Cardiac muscle cell (in vitro differentiated cells and primary cell): ENCODE measurements around the gene FAM8A1. TPM values are rescaled to one million over a fixed set of nuclear protein-coding genes. Genes with fewer than 3 reads are reported as not detected.
A peak's percentile ranks its signal among the peaks of the same experiment; 100 is the strongest.

Experiments used
- DNase-seq, 2 donors: peaks; one replicate each; pipeline versions ENCODE4 v3.0.0 to v3.0.0-alpha.2; 2010 to 2017; ENCODE audit warnings: low read depth in 1 of 2, low spot score in 1 of 2
- H3K27ac ChIP-seq: fragments of 200-600 bp; sonication (generic); 2 replicates; pipeline ENCODE4 v1.5.1; 2016
- H3K27me3 ChIP-seq: fragments of 200-600 bp; sonication (generic); 2 replicates; pipeline ENCODE4 v1.6.0; 2016; ENCODE audit warnings: control low read depth
- H3K36me3 ChIP-seq: fragments of 200-600 bp; sonication (generic); 2 replicates; pipeline ENCODE4 v1.5.1; 2016; ENCODE audit warnings: control low read depth
- H3K4me1 ChIP-seq: fragments of 200-600 bp; sonication (generic); 2 replicates; pipeline ENCODE4 v1.8.1; 2017; ENCODE audit warnings: low read depth, mild to moderate bottlenecking, mixed run types
- H3K4me3 ChIP-seq: fragments of 200-600 bp; sonication (generic); 2 replicates; pipeline ENCODE4 v1.5.1; 2016; ENCODE audit warnings: mild to moderate bottlenecking
- H3K9me3 ChIP-seq: fragments of 200-600 bp; sonication (generic); 2 replicates; pipeline ENCODE4 v1.5.1; 2017; ENCODE audit warnings: low read depth, mild to moderate bottlenecking, control low read depth
- polyA plus RNA-seq: library from polyadenylated mRNA; unstranded; fragments of >200 nt; fragmentation: Nextera tagmentation; extraction: Ambion mirVana; gene quantifications from 2 replicates; pipeline ENCODE4 v1.2.1, GENCODE V29; 2016
- total RNA-seq: library from RNA; depleted of rRNA; stranded (reverse); fragments of >200 nt; gene quantifications from 2 replicates; pipeline ENCODE4 v1.2.3, GENCODE V29; 2016
- TF ChIP-seq, protein P1 (sequence below): IDR thresholded peaks from 2 replicates; pipeline ENCODE4 v1.5.1; 2012; ENCODE audit warnings: low read depth, mild to moderate bottlenecking, low read length

Gene FAM8A1
- total and polyA plus RNA-seq, 2 experiments from 2014 or later, result 18.7 to 31.9 TPM

DNA sequence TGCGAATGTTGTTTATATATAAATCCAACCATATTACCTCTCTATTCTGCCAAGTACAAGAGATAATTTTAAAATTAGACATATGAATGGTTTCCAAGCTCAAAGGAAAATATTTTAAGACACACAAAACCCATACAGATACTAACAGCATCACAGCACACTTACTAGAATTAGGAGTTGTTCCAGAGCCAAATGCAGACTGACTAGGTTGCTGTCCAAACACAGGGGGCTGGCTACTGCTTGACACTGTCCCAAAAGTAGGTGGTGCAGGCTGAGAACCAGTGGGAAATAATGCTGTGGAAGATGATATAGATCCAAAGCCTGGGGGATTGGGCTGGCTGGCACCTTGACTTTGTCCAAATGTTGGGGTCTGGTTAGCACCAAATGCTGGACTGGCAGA lies 24.3 kb downstream of the FAM8A1 start:
- Histone ChIP-seq H3K27ac (no peak overlapping the region), H3K4me3 (no peak overlapping the region), H3K9me3 (no peaks in the 10 kb centered on the region), H3K27me3 (no peaks in the 10 kb centered on the region), H3K36me3 (peaks cover 62% of the 10 kb centered on the region), H3K4me1 (peaks cover 6% of the 10 kb centered on the region)
- TF ChIP-seq, protein P1, sequence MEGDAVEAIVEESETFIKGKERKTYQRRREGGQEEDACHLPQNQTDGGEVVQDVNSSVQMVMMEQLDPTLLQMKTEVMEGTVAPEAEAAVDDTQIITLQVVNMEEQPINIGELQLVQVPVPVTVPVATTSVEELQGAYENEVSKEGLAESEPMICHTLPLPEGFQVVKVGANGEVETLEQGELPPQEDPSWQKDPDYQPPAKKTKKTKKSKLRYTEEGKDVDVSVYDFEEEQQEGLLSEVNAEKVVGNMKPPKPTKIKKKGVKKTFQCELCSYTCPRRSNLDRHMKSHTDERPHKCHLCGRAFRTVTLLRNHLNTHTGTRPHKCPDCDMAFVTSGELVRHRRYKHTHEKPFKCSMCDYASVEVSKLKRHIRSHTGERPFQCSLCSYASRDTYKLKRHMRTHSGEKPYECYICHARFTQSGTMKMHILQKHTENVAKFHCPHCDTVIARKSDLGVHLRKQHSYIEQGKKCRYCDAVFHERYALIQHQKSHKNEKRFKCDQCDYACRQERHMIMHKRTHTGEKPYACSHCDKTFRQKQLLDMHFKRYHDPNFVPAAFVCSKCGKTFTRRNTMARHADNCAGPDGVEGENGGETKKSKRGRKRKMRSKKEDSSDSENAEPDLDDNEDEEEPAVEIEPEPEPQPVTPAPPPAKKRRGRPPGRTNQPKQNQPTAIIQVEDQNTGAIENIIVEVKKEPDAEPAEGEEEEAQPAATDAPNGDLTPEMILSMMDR, result no peak
- DNase-seq, result no peak

DNA sequence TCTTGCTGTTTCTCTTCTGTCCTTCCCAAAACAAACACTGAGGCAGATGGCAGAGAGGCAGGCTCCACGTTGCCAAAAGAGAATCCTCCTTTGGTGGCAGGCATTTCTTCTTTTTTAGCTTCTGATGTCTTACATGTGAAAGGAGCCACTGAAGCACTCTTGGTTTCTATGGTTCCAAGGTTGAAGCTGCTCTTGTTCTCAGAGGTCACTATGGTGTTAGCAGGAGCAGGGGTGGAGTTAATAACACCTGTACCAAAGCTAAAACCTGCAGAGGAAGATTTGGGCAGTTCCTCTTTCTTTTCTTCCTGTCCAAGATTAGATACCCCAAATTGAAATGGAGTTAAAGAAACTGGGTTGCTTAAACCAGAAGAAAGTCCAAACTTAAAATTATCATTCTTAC lies 28.8 kb downstream of the FAM8A1 start:
- DNase-seq, result no peak
- Histone ChIP-seq H3K4me3 (no peak overlapping the region), H3K4me1 (peaks cover 25% of the 10 kb centered on the region), H3K27me3 (no peaks in the 10 kb centered on the region), H3K36me3 (peaks cover 58% of the 10 kb centered on the region), H3K9me3 (no peaks in the 10 kb centered on the region), H3K27ac (no peak overlapping the region)
- TF ChIP-seq, protein P1, result no peak

DNA sequence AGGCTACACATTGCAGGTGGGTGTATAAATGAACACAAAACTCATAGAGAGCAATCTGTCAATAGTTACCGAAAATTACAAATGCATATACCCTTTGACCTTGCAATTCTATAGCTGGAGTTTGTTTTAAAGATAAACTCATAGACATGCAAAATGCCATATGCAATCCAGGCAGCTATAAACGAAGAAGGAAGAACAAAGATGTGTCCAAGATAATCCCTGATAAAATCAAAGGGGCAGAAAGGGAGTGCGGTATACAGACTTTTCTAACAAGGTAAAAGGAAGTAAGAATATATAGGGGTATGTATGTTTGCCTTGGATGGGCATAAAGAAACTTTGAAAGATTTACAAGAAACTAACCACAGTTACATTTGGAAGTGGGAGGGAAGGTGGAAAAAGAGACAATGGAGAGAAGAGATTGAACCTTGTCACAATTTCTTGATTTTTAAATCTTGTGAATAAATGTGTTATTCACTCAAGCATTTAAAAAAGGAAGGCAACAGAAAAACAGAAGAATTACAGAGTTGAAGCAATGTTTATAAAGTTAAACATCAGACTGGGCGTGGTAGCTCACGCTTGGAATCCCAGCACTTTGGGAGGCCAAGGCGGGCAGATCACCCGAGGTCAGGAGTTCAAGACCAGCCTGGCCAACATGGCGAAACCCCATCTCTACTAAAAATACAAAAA lies 29.9 kb downstream of the FAM8A1 start:
- Histone ChIP-seq H3K36me3 (peaks cover 50% of the 10 kb centered on the region), H3K27ac (peak overlapping the region; percentile 60)
- DNase-seq, result no peak

DNA sequence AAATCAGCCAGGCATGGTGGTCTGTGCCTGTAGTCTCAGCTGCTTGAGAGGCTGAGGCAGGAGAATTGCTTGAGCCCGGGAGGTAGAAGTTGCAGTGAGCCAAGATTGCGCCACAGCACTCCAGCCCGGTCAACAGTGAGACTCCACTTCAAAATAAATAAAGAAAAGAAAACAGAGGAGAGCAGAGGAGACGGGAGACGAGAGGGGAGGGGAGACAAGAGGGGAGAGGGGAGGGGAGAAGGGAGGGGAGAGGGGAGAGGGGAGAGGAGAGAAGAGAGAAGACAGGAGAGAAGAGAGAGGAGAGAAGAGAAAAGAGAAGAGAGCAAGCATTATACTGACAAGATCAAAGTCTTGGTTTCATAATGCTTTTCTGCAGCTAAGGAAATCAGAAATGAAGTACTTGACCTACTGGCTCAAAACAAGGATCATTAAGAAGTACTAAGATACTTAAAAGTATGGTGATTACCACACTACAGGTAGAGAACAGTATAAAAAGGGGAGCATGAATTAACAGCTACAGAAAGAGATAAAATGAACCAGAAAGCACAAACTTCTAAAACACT lies 30.5 kb downstream of the FAM8A1 start:
- TF ChIP-seq, protein P1, result no peak
- Histone ChIP-seq H3K36me3 (peaks cover 44% of the 10 kb centered on the region), H3K9me3 (no peaks in the 10 kb centered on the region), H3K4me3 (no peak overlapping the region), H3K27ac (peak overlapping the region; percentile 60), H3K4me1 (peaks cover 25% of the 10 kb centered on the region), H3K27me3 (no peaks in the 10 kb centered on the region)
- peak in 1 of 2 donors; percentile 50 for DNase-seq

More for the DNA sequence above, 29.9 kb downstream of the FAM8A1 start:
- no peaks in the 10 kb centered on the region for H3K27me3 ChIP-seq
- H3K4me1 ChIP-seq, result peaks cover 25% of the 10 kb centered on the region
- no peak overlapping the region for H3K4me3 ChIP-seq
- TF ChIP-seq, protein P1, result no peak
- no peaks in the 10 kb centered on the region for H3K9me3 ChIP-seq

DNA sequence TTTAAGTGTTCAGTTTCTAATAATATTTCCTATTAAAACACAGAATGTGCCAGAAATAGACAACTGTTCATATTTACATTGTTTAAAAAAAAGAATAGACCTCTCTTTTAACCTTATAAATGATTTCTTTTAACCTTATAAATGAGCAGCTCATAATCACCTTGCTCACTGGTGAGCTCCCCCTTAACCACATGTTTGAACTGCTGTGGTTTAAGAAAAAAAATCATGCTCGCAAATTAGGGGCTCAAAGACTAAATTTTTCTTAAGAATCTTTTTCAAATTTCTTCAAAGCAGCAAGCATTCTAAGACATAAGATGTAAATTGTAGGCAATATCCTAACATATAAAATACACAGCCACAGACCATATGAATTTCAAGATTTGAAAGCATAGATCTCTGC lies 32.8 kb downstream of the FAM8A1 start:
- Histone ChIP-seq H3K4me1 (peaks cover 25% of the 10 kb centered on the region), H3K27me3 (no peaks in the 10 kb centered on the region), H3K36me3 (peaks cover 35% of the 10 kb centered on the region), H3K27ac (no peak overlapping the region), H3K4me3 (no peak overlapping the region), H3K9me3 (no peaks in the 10 kb centered on the region)
- TF ChIP-seq, protein P1, result no peak
- DNase-seq, result no peak
